Mesodermal cell (in vitro differentiated cells): ENCODE results near the gene SFXN4.

ENCODE experiments used
- H3K27ac ChIP-seq: 2 replicates; pipeline ENCODE4 v1.7.0; 2013; ENCODE audit warnings: mild to moderate bottlenecking, low read depth, low read length, moderate library complexity; ENCODE audit not compliant: severe bottlenecking
- H3K36me3 ChIP-seq: 2 replicates; pipeline ENCODE4 v1.7.1; 2013; ENCODE audit warnings: mild to moderate bottlenecking, low read length, moderate library complexity; ENCODE audit not compliant: control insufficient read depth, insufficient read depth
- H3K4me1 ChIP-seq: one replicate; pipeline ENCODE4 v1.7.1; 2013; ENCODE audit warnings: mild to moderate bottlenecking, low read length; ENCODE audit not compliant: insufficient read depth, control insufficient read depth, poor library complexity, severe bottlenecking
- H3K4me3 ChIP-seq: 2 replicates; pipeline ENCODE4 v1.7.0; 2013; ENCODE audit warnings: low read length, control low read depth, mild to moderate bottlenecking; ENCODE audit not compliant: insufficient read depth, poor library complexity, severe bottlenecking; ENCODE audit errors: extremely low read depth
- H3K9me3 ChIP-seq: 2 replicates; pipeline ENCODE4 v1.7.1; 2013; ENCODE audit warnings: mild to moderate bottlenecking, low read length, moderate library complexity; ENCODE audit not compliant: control insufficient read depth
- WGBS, 2 experiments: methylation state at CpG; one replicate each; pipeline ENCODE4 v1.1.5; 2013; ENCODE audit warnings: missing lambda C conversion rate in 2 of 2; ENCODE audit not compliant: insufficient coverage in 2 of 2; 5-methylcytosine and 5-hydroxymethylcytosine counted together

Gene SFXN4

DNA sequence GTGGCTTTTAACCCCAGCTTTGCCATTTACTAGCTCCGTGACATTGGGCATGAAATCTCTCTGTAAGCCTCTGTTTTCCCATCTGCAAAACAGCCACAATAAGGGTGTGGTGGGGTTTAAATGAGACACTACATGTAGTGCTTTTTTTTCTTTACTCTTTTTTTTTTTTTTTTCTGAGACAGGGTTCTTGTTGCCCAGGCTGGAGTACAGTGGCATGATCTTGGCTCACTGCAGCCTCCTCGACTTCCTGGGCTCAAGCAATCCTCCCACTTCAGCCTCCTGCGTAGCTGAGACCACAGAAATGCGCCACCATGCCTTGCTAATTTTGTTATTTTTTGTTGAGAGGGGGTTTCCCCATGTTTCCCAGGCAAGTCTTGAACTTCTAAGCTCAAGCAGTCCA, 69.9 kb downstream of the SFXN4 start:
- Histone ChIP-seq H3K27ac (no peak overlapping the region), H3K36me3 (no peaks in the 10 kb centered on the region), H3K9me3 (no peaks in the 10 kb centered on the region), H3K4me1 (peaks cover 13% of the 10 kb centered on the region), H3K4me3 (no peak overlapping the region)
- WGBS, 2 experiments, result 100% methylated on average over 2 of the region's 4 CpGs; no CpG with 5 or more reads in 1 of the 2 experiments

DNA sequence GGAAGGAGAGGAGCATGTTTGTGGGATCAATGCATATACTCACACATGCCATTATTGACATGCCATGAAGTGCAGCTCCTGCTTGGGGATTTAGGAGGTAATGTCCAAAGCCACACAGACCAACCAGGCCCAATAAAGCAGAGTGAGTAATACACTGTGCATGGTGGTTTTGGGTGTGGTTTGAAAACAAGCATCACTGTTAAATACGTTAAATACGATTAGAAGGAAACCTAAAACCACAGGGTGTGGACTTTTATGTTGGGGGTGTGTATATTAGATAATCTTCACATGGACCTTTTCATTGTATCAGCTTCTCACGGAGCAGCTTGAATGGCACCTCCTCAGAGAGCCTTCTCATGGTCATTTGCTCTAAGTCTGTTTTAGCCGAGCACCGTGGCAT, 74.5 kb downstream of the SFXN4 start:
- Histone ChIP-seq H3K4me1 (peaks cover 9% of the 10 kb centered on the region), H3K4me3 (no peak overlapping the region), H3K27ac (no peak overlapping the region), H3K9me3 (no peaks in the 10 kb centered on the region), H3K36me3 (no peaks in the 10 kb centered on the region)
- WGBS, 2 experiments, result 94 to 98% methylated on average over 5 of the region's 5 CpGs
